ENCODE measurements around the gene FUOM. TPM values are rescaled to one million over a fixed set of nuclear protein-coding genes. Genes with fewer than 3 reads are reported as not detected.

FUOM gene
- polyA plus RNA-seq, 1 donor from 2014 or later = not detected

DNA sequence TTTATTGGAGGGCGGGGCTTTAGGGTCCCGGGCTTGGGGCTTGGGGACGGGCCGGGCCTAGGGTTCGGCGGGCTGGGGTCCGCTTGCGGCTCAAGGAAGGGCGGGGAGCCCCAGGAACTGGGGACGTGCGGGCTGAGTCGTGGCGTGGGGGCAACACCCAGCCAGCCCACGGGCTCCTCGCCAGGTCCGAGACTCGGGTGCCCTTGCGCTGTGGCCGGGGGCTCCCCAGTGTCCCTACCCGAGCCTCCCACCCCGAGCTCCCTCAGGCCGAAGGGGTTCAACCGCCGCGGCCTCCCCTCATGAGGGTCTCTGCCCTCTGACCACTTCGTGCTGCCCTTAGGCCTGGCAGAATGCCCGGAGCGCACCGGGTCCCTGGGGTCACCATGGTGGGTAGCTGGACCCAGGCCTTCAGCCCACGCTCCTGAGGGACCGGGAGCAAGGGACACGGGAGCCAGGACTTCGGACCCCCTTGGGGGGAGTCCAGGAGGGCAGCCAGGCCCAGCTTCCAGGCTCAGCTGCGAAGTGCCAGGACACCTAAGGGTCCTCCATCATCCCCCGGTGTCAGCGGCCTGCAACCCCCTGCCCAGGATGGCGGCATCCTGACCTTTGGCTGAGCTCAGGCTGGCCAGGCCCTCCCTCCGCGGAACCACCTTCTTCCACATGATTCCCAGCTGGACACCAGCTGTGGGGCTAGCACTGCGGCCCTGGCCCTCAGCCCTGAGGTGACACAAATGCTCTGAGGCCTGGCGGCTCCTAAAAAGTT is 524 bp upstream of the FUOM start:
- Histone ChIP-seq H3K4me3 (ENCODE audit: low read length) (no peak overlapping the region), H3K9ac (ENCODE audit: low read length) (no peak overlapping the region), H3K27me3 (ENCODE audit: insufficient read depth, low read depth, low read length) (no peaks in the 10 kb centered on the region), H3K4me2 (ENCODE audit: low read length) (no peak overlapping the region), H4K20me1 (ENCODE audit: insufficient read depth) (no peaks in the 10 kb centered on the region), H3K36me3 (ENCODE audit: insufficient read depth, low read length) (no peaks in the 10 kb centered on the region), H2AFZ (ENCODE audit: low read depth, low read length) (no peak overlapping the region), H3K79me2 (replicated peaks; ENCODE audit: insufficient read depth, low read length) (no peaks in the 10 kb centered on the region), H3F3A (ENCODE audit: insufficient read depth, low read length, poor library complexity, severe bottlenecking) (no peaks in the 10 kb centered on the region), H3K27ac (ENCODE audit: low read length) (no peak overlapping the region), H3K9me2 (ENCODE audit: insufficient read depth, low read length) (no peaks in the 10 kb centered on the region), H3K9me3 (ENCODE audit: low read length) (peaks cover 2% of the 10 kb centered on the region)
- TF ChIP-seq, protein P1, sequence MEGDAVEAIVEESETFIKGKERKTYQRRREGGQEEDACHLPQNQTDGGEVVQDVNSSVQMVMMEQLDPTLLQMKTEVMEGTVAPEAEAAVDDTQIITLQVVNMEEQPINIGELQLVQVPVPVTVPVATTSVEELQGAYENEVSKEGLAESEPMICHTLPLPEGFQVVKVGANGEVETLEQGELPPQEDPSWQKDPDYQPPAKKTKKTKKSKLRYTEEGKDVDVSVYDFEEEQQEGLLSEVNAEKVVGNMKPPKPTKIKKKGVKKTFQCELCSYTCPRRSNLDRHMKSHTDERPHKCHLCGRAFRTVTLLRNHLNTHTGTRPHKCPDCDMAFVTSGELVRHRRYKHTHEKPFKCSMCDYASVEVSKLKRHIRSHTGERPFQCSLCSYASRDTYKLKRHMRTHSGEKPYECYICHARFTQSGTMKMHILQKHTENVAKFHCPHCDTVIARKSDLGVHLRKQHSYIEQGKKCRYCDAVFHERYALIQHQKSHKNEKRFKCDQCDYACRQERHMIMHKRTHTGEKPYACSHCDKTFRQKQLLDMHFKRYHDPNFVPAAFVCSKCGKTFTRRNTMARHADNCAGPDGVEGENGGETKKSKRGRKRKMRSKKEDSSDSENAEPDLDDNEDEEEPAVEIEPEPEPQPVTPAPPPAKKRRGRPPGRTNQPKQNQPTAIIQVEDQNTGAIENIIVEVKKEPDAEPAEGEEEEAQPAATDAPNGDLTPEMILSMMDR (IDR thresholded peaks at IDR 0.05; ENCODE audit: poor library complexity, severe bottlenecking) = no peak
- no peak for TF ChIP-seq MXI1 (conservative IDR thresholded peaks at IDR 0.05; ENCODE audit: poor library complexity, severe bottlenecking)
- TF ChIP-seq SMC3 (conservative IDR thresholded peaks at IDR 0.05; ENCODE audit: poor library complexity) = no peak
- TF ChIP-seq RAD21 (conservative IDR thresholded peaks at IDR 0.05) = no peak
- TF ChIP-seq, protein P2, sequence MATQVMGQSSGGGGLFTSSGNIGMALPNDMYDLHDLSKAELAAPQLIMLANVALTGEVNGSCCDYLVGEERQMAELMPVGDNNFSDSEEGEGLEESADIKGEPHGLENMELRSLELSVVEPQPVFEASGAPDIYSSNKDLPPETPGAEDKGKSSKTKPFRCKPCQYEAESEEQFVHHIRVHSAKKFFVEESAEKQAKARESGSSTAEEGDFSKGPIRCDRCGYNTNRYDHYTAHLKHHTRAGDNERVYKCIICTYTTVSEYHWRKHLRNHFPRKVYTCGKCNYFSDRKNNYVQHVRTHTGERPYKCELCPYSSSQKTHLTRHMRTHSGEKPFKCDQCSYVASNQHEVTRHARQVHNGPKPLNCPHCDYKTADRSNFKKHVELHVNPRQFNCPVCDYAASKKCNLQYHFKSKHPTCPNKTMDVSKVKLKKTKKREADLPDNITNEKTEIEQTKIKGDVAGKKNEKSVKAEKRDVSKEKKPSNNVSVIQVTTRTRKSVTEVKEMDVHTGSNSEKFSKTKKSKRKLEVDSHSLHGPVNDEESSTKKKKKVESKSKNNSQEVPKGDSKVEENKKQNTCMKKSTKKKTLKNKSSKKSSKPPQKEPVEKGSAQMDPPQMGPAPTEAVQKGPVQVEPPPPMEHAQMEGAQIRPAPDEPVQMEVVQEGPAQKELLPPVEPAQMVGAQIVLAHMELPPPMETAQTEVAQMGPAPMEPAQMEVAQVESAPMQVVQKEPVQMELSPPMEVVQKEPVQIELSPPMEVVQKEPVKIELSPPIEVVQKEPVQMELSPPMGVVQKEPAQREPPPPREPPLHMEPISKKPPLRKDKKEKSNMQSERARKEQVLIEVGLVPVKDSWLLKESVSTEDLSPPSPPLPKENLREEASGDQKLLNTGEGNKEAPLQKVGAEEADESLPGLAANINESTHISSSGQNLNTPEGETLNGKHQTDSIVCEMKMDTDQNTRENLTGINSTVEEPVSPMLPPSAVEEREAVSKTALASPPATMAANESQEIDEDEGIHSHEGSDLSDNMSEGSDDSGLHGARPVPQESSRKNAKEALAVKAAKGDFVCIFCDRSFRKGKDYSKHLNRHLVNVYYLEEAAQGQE (IDR thresholded peaks at IDR 0.05; ENCODE audit: borderline replicate concordance) = no peak
- no peak for TF ChIP-seq POLR2AphosphoS5 (IDR thresholded peaks at IDR 0.05)
- no peak for TF ChIP-seq EZH2 (IDR thresholded peaks at IDR 0.05; ENCODE audit: borderline replicate concordance, insufficient read depth, low read length, poor library complexity, severe bottlenecking)
- TF ChIP-seq EP300 (conservative IDR thresholded peaks at IDR 0.05; ENCODE audit: poor library complexity, severe bottlenecking) = no peak
- TF ChIP-seq TAF1 (IDR thresholded peaks at IDR 0.05; ENCODE audit: low read depth) = no peak

DNA sequence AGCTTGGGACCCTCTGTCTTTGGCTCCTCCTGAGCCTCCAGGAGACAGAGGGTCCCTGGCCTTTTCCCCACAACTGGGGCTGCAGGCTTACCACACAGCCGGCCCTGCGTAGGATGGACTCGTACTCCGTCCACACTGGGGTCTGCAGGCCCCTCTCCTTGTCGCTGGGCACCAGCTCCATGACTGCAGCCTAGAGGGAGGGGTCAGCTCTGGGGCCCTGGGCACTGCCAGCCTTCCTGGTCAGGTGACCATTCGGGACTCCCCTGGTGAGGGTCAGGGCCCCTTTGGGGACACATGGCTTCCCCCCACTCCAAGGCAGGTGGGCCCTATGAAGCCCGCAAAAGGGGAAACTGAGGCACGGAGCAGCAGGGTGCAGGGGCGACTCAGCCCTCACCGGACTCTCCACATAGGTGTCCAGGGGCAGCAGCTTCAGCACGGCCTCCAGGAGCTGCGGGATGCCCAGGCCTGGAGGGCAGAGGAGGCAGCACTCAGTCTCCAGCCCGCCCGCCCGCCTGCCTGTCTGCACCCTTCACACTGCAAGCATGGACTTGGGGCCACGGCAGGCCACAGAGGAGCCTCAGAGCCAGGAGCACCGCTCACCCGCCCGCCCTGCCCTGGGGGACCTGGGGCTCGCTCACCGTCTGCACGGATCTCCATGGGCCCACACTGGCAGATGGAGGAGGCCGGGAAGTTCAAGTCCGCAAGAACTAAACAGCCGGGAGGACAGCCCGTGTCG is 1.1 kb downstream of the FUOM start:
- TF ChIP-seq SMC3 (conservative IDR thresholded peaks at IDR 0.05; ENCODE audit: poor library complexity) (no peak), MXI1 (conservative IDR thresholded peaks at IDR 0.05; ENCODE audit: poor library complexity, severe bottlenecking) (no peak), TAF1 (IDR thresholded peaks at IDR 0.05; ENCODE audit: low read depth) (no peak), RAD21 (conservative IDR thresholded peaks at IDR 0.05) (no peak), EP300 (conservative IDR thresholded peaks at IDR 0.05; ENCODE audit: poor library complexity, severe bottlenecking) (no peak), POLR2AphosphoS5 (IDR thresholded peaks at IDR 0.05) (no peak), EZH2 (IDR thresholded peaks at IDR 0.05; ENCODE audit: borderline replicate concordance, insufficient read depth, low read length, poor library complexity, severe bottlenecking) (no peak)
- TF ChIP-seq, protein P1 (IDR thresholded peaks at IDR 0.05; ENCODE audit: poor library complexity, severe bottlenecking) = no peak
- TF ChIP-seq, protein P2 (IDR thresholded peaks at IDR 0.05; ENCODE audit: borderline replicate concordance) = no peak
- no peak overlapping the region for H3K4me2 ChIP-seq (ENCODE audit: low read length)
- H3K9me2 ChIP-seq (ENCODE audit: insufficient read depth, low read length) = no peaks in the 10 kb centered on the region
- H3K9me3 ChIP-seq (ENCODE audit: low read length) = peaks cover 2% of the 10 kb centered on the region
- H3K4me3 ChIP-seq (ENCODE audit: low read length) = no peak overlapping the region
- no peaks in the 10 kb centered on the region for H3F3A ChIP-seq (ENCODE audit: insufficient read depth, low read length, poor library complexity, severe bottlenecking)
- no peak overlapping the region for H3K27ac ChIP-seq (ENCODE audit: low read length)
- H2AFZ ChIP-seq (ENCODE audit: low read depth, low read length) = no peak overlapping the region
- H3K9ac ChIP-seq (ENCODE audit: low read length) = no peak overlapping the region
- H3K36me3 ChIP-seq (ENCODE audit: insufficient read depth, low read length) = no peaks in the 10 kb centered on the region
- H4K20me1 ChIP-seq (ENCODE audit: insufficient read depth) = no peaks in the 10 kb centered on the region
- H3K79me2 ChIP-seq (replicated peaks; ENCODE audit: insufficient read depth, low read length) = no peaks in the 10 kb centered on the region
- H3K27me3 ChIP-seq (ENCODE audit: insufficient read depth, low read depth, low read length) = no peaks in the 10 kb centered on the region

Measured in neural cell (in vitro differentiated cells).